GM10847 (cell line): ENCODE measurements around the gene TMEM254.

Experiments used
- POLR2A ChIP-seq: IDR thresholded peaks from 2 replicates; pipeline ENCODE4 v1.6.1; 2011; ENCODE audit not compliant: insufficient read length; ENCODE audit errors: extremely low read depth

The TMEM254 gene

GRCh38 chr10:80136134-80136571, 57.7 kb downstream of the TMEM254 start:
- TF ChIP-seq POLR2A: no peak

- TF ChIP-seq POLR2A: no peak
Observed at GRCh38 chr10:80137031-80137862, 58.8 kb downstream of the TMEM254 start.

- TF ChIP-seq POLR2A: no peak
Observed at GRCh38 chr10:80137920-80138319, 59.5 kb downstream of the TMEM254 start.

DNA sequence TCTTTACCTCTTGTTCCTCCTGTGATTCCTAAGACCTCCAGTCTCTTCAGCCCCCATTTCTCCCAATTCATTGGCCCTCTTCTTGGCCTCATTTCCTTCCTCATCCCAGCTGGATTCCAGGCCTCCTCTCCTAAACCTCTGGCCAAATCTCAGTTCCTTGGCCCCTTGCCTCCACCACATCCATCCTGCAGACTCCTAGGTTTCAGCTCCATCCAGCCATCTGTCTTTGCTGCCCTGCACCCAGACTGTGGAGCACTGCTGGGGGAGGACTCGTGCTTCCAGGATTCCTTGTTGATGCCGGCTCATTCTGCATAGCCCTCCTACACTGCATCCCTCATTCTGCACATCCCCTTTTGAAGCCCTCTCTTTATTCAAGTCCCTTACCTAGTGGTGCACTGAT, 60.8 kb downstream of the TMEM254 start:
- no peak for TF ChIP-seq POLR2A

- TF ChIP-seq POLR2A: no peak
Observed at GRCh38 chr10:80140251-80140650, 61.8 kb downstream of the TMEM254 start.

- no peak for TF ChIP-seq POLR2A
Observed at GRCh38 chr10:80141696-80142460, 63.4 kb downstream of the TMEM254 start.
